ENCODE data around the gene IL20RA.

Gene IL20RA

GRCh38 chr6:137043710-137044365 lies 927 bp downstream of the IL20RA start:
- DNase-seq = peak; percentile 12

- no peak for DNase-seq
Measured at GRCh38 chr6:137040393-137040792, 4.4 kb downstream of the IL20RA start.

- no peak for DNase-seq
Measured at GRCh38 chr6:137039010-137039409, 5.8 kb downstream of the IL20RA start.

GRCh38 chr6:137036566-137037300 lies 8.0 kb downstream of the IL20RA start:
- DNase-seq = no peak

- DNase-seq = peak; percentile 66
Measured at GRCh38 chr6:137033828-137034227, 10.9 kb downstream of the IL20RA start.

GRCh38 chr6:137031122-137031521 lies 13.6 kb downstream of the IL20RA start:
- DNase-seq = no peak

GRCh38 chr6:137028912-137029311 lies 15.9 kb downstream of the IL20RA start:
- no peak for DNase-seq

- no peak for DNase-seq
Measured at GRCh38 chr6:137025786-137026730, 18.7 kb downstream of the IL20RA start.

GRCh38 chr6:137024237-137024990 lies 20.4 kb downstream of the IL20RA start:
- DNase-seq = no peak

- DNase-seq = no peak
Measured at GRCh38 chr6:137020776-137021175, 24.0 kb downstream of the IL20RA start.

- no peak for DNase-seq
Measured at GRCh38 chr6:137019476-137020272, 25.1 kb downstream of the IL20RA start.

- DNase-seq = no peak
Measured at GRCh38 chr6:137017081-137017480, 27.7 kb downstream of the IL20RA start.

- no peak for DNase-seq
Measured at GRCh38 chr6:137016356-137016755, 28.4 kb downstream of the IL20RA start.

GRCh38 chr6:137015943-137016342 lies 28.8 kb downstream of the IL20RA start:
- no peak for DNase-seq

- DNase-seq = no peak
Measured at GRCh38 chr6:137013738-137014602, 30.8 kb downstream of the IL20RA start.

- DNase-seq = no peak
Measured at GRCh38 chr6:137013031-137013430, 31.7 kb downstream of the IL20RA start.

- no peak for DNase-seq
Measured at GRCh38 chr6:137011406-137011805, 33.4 kb downstream of the IL20RA start.

- no peak for DNase-seq
Measured at GRCh38 chr6:137010128-137010718, 34.5 kb downstream of the IL20RA start.

- DNase-seq = no peak
Measured at GRCh38 chr6:137008204-137008603, 36.6 kb downstream of the IL20RA start.

- DNase-seq = no peak
Measured at GRCh38 chr6:137006056-137006455, 38.7 kb downstream of the IL20RA start.

All from stimulated activated CD4-positive, alpha-beta T cell treated with anti-CD3 and anti-CD28 coated beads, Interleukin-15, amount 100 ng/mL, for 24 hours (primary cell).